ENCODE measurements around the gene IGSF5.

Gene IGSF5

DNA sequence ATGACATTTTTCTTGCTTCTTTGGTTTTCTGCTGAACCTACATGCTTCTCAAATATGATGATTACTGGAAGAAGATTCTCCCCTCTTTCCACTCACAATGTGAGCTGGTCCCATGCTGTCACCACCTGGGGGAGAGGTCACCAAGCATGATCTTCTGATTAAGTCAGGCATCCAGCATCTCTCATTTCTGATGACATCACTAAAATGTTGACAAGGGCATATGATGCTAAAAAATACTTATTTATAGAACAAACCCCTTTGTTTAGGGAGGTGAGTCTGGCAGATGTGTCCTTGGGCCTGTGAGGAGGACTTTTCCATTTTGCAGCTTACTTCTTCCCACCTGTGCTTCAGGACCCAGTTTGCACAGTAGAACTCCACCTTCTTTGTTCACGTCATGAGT lies 80.3 kb downstream of the IGSF5 start:
- ChIA-PET POLR2A (no interaction called here), CTCF (no interaction called here)
- TF ChIP-seq CTCF (IDR thresholded peaks at IDR 0.05; ENCODE audit: control extremely low read depth, extremely low read depth, low read depth, missing control alignments), result no peak
- no peak for DNase-seq (ENCODE audit: extremely low spot score)

DNA sequence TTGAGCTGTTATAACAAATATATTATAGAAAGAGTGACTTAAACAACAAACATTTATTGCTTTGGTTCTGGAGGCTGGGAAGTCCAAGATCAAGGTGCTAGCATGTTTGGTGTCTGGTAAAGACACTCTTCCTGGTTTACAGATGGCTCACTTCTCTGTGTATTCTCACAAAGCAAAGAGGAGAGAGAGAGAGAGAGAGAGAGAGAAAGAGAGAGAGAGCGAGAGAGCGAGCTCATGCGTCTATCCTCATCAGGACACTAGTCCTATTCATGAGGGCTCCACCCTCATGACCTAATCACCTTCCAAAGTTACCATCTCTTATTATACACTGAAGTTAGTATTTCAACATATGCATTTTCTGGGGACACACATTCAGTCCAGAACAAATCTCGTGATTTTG lies 89.6 kb downstream of the IGSF5 start:
- no peak for TF ChIP-seq CTCF (IDR thresholded peaks at IDR 0.05; ENCODE audit: control extremely low read depth, extremely low read depth, low read depth, missing control alignments)
- DNase-seq (ENCODE audit: extremely low spot score), result no peak
- ChIA-PET POLR2A (no interaction called here), CTCF (no interaction called here)

GRCh38 chr21:39837861-39838359 lies 92.9 kb downstream of the IGSF5 start:
- CTCF ChIA-PET, result no interaction called here

DNA sequence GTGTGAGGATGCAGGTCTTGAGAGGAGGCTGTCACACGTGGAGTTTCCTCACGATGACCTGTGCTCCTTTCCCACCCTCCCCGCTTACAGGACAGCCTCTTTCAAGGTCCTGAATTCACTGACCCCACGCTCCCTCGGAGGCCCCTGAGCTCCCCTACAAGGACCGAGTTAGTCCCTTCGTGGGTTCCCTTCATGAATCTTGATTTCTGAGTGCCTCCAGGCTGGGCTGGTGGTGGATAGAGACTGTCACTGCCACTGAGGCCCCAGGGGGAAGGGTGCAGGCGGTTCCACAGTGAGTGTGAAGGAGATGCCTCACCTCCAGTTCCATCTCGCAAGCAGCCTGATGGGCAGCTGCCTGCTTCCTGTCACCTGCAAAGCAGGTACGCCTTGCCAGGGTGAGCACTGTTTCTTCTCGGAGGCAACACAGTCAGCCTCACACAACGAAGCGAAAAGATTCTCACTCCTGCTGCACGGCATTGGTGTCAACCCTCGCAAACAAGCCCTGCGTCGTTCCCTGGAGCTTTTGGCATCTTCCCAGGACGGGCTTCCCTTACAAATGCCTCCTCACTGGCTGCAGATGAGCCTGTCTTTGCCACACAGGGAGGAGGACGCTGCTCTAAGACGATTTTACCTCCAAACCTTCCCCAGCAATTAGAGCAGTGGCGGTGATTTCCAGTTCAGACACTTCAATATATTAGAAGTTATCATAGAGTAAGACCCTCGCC lies 95.6 kb downstream of the IGSF5 start:
- no peak for TF ChIP-seq CTCF (IDR thresholded peaks at IDR 0.05; ENCODE audit: control extremely low read depth, extremely low read depth, low read depth, missing control alignments)
- DNase-seq (ENCODE audit: extremely low spot score), result no peak
- CTCF ChIA-PET, result no interaction called here
- POLR2A ChIA-PET, result no interaction called here

More at GRCh38 chr21:39837861-39838359, 92.9 kb downstream of the IGSF5 start:
- no peak for DNase-seq (ENCODE audit: extremely low spot score)
- TF ChIP-seq CTCF (IDR thresholded peaks at IDR 0.05; ENCODE audit: control extremely low read depth, extremely low read depth, low read depth, missing control alignments), result no peak
- POLR2A ChIA-PET, result no interaction called here

DNA sequence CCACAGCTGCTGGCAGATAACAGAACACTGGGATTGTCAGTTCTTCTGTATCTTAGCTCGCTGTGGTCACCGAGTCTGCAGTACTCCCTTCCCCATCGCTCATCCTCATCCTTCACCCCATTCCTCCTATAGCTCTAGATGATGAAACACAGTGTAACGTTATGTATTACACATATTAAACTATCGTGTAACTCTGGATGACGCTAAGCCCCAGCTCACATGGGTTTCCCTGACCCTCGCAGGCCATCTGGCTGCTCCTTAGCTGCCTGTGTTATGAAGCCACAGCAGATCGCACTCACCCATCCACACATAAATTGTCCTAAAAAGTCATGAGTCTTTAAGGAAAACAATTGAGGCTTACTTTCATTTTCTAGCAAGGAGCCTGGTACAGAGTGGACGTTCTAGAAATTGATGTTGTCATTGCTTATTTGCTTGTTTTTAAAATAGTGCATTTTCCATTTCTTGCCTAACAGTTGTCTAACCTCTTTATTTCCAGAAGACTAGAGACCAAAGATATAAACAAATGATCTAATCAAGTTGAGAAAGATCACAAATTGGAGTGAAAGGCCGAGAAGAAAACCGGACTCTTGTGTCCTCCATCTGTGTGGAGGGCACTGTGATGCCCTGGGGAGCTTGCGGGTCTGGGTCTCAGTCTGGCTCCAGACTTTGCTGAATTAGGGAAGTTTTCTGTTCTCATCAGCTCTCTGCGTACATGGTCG lies 97.9 kb downstream of the IGSF5 start:
- ChIA-PET POLR2A (no interaction called here), CTCF (no interaction called here)
- no peak for TF ChIP-seq CTCF (IDR thresholded peaks at IDR 0.05; ENCODE audit: control extremely low read depth, extremely low read depth, low read depth, missing control alignments)
- no peak for DNase-seq (ENCODE audit: extremely low spot score)

DNA sequence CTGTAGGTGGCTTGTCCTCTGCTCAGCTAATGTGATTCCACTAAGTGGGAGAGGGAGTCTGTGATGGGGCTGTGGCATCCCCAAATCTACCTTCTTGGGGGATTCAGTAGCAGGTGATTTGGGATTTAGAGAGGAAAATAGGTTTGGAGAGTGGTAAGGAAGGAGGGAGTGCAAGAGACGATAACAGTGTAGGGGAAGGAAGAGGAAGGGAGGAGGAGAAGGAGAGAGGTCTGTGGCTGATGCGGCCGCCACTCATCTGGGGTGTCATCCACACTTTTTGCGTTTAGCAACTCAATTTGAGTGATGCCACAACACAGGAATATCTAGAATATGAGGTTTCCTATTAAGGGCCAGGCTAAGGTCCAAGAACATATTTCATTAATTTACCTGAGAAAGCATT lies 98.5 kb downstream of the IGSF5 start:
- TF ChIP-seq CTCF (IDR thresholded peaks at IDR 0.05; ENCODE audit: control extremely low read depth, extremely low read depth, low read depth, missing control alignments), result no peak
- POLR2A ChIA-PET, result no interaction called here
- CTCF ChIA-PET, result no interaction called here
- DNase-seq (ENCODE audit: extremely low spot score), result no peak
